Measurements from ENCODE around the gene SEPHS1.

GRCh38 chr10:13328126-13328525 is 20.0 kb downstream of the SEPHS1 start:
- no peak for TF ChIP-seq CTCF (IDR thresholded peaks at IDR 0.05; ENCODE audit: poor library complexity)
- TF ChIP-seq EZH2 (IDR thresholded peaks at IDR 0.05; ENCODE audit: borderline replicate concordance), result no peak
- no peak for TF ChIP-seq EZH2phosphoT487 (IDR thresholded peaks at IDR 0.05; ENCODE audit: low read depth, severe bottlenecking, unreplicated experiment)
